A673 (cell line): ENCODE measurements around the gene NUDT8. TPM values are rescaled to one million over a fixed set of nuclear protein-coding genes. Genes with fewer than 3 reads are reported as not detected.
A peak's percentile ranks its signal among the peaks of the same experiment; 100 is the strongest.

ENCODE experiments used
- BruUV-seq: library from RNA; stranded (reverse); fragments of 400-500 nt; replicated peaks from 2 replicates; lab custom pipeline; 2021; lab: Mats Ljungman, UMichigan
- CTCF ChIA-PET: fragments of 300-600 bp; sonication (Branson Sonifier 250); formaldehyde crosslinking; loops from one replicate; lab custom pipeline; 2022; ENCODE audit warnings: antibody characterized with exemption; lab: Charles Lee
- POLR2A ChIA-PET: fragments of 300-600 bp; sonication (Branson Sonifier 250); formaldehyde crosslinking; loops from one replicate; lab custom pipeline; 2022; ENCODE audit warnings: antibody characterized with exemption; ENCODE audit not compliant: low non-redundant PET; lab: Charles Lee
- DNase-seq: peaks from one replicate; pipeline ENCODE4 v3.0.0-alpha.2; 2015; ENCODE audit warnings: low spot score
- H3K27ac ChIP-seq: fragments of 200-600 bp; sonication (generic); 2 replicates; pipeline ENCODE4 v1.5.1; 2016; ENCODE audit warnings: mixed run types, low read depth, mild to moderate bottlenecking, mixed read lengths, antibody characterized with exemption, low read length; ENCODE audit not compliant: poor library complexity, severe bottlenecking
- H3K27me3 ChIP-seq: fragments of 200-600 bp; sonication (generic); replicated peaks from 2 replicates; pipeline ENCODE4 v1.6.1; 2017; ENCODE audit warnings: mixed run types, low read depth, mild to moderate bottlenecking, mixed read lengths, antibody characterized with exemption, low read length; ENCODE audit not compliant: insufficient read depth, poor library complexity
- H3K36me3 ChIP-seq: fragments of 200-600 bp; sonication (generic); 2 replicates; pipeline ENCODE4 v1.6.1; 2016; ENCODE audit warnings: mixed run types, mild to moderate bottlenecking, mixed read lengths, antibody characterized with exemption, low read length; ENCODE audit not compliant: insufficient read depth, poor library complexity, severe bottlenecking
- H3K4me1 ChIP-seq: fragments of 200-600 bp; sonication (generic); 2 replicates; pipeline ENCODE4 v1.6.1; 2017; ENCODE audit warnings: mixed run types, mild to moderate bottlenecking, mixed read lengths, antibody characterized with exemption, low read length; ENCODE audit not compliant: insufficient read depth, poor library complexity, severe bottlenecking
- H3K4me3 ChIP-seq: fragments of 200-600 bp; sonication (generic); 2 replicates; pipeline ENCODE4 v1.5.1; 2016; ENCODE audit warnings: low read depth, mixed run types, mild to moderate bottlenecking, mixed read lengths, low read length; ENCODE audit not compliant: poor library complexity, severe bottlenecking
- H3K9me3 ChIP-seq: fragments of 200-600 bp; sonication (generic); 2 replicates; pipeline ENCODE4 v1.6.1; 2016; ENCODE audit warnings: mixed run types, low read depth, mild to moderate bottlenecking, mixed read lengths, antibody characterized with exemption, low read length; ENCODE audit not compliant: poor library complexity, severe bottlenecking
- EZH2 ChIP-seq: fragments of 200-600 bp; sonication (generic); IDR thresholded peaks from 2 replicates; pipeline ENCODE4 v1.6.1; 2017; ENCODE audit warnings: borderline replicate concordance, low read depth, mild to moderate bottlenecking, mixed read lengths, antibody characterized with exemption, low read length; ENCODE audit not compliant: poor library complexity, severe bottlenecking
- intact Hi-C: fragments of 100-400 bp; cut with micrococcal nuclease; formaldehyde crosslinking; loops from one replicate; pipeline ENCODE4 v1.10.0; 2022; ENCODE audit not compliant: unreplicated experiment
- total RNA-seq: library from RNA; stranded (reverse); gene quantifications from 2 replicates; pipeline ENCODE4 v1.2.3, GENCODE V29; 2021
- TF ChIP-seq, protein P1 (sequence below): fragments of 300-800, 200-600 bp; sonication (generic); conservative IDR thresholded peaks from 2 replicates; pipeline ENCODE4 v1.5.1; 2017; ENCODE audit warnings: low read depth, mild to moderate bottlenecking, antibody characterized with exemption, low read length, moderate library complexity, mixed read lengths

Gene NUDT8
- total RNA-seq, 1 experiment from 2014 or later, result 3.4 TPM

- intact Hi-C loops, result no loop called here
- ChIA-PET POLR2A (interaction anchor here (0.7 kb wide), 1 partner anchor 15 kb away, joined by 5 read pairs; no protein-coding TSS in a partner anchor), CTCF (interaction anchor here (0.5 to 1.3 kb wide), 3 partner anchors 14 to 561 kb away, joined by 3 to 16 read pairs (median 3); partner anchors contain the start of genes CORO1B and NUDT8)
- peaks cover 4% of the 10 kb centered on the region for H3K4me1 ChIP-seq
- BruUV-seq, result no TSS peak
- H3K36me3 ChIP-seq, result peaks cover 14% of the 10 kb centered on the region
- no peak overlapping the region for H3K27ac ChIP-seq
- H3K9me3 ChIP-seq, result no peaks in the 10 kb centered on the region
- peak; percentile 47 for DNase-seq
- H3K4me3 ChIP-seq, result no peak overlapping the region
- TF ChIP-seq, protein P1, sequence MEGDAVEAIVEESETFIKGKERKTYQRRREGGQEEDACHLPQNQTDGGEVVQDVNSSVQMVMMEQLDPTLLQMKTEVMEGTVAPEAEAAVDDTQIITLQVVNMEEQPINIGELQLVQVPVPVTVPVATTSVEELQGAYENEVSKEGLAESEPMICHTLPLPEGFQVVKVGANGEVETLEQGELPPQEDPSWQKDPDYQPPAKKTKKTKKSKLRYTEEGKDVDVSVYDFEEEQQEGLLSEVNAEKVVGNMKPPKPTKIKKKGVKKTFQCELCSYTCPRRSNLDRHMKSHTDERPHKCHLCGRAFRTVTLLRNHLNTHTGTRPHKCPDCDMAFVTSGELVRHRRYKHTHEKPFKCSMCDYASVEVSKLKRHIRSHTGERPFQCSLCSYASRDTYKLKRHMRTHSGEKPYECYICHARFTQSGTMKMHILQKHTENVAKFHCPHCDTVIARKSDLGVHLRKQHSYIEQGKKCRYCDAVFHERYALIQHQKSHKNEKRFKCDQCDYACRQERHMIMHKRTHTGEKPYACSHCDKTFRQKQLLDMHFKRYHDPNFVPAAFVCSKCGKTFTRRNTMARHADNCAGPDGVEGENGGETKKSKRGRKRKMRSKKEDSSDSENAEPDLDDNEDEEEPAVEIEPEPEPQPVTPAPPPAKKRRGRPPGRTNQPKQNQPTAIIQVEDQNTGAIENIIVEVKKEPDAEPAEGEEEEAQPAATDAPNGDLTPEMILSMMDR, result peak; percentile 62
- TF ChIP-seq EZH2, result no peak
- H3K27me3 ChIP-seq, result no peaks in the 10 kb centered on the region
These were observed 14.7 kb downstream of the NUDT8 start for GRCh38 chr11:67614730-67615714.

- POLR2A ChIA-PET, result interaction anchor here (0.7 kb wide), 1 partner anchor 16 kb away, joined by 5 read pairs; no protein-coding TSS in a partner anchor
- CTCF ChIA-PET, result interaction anchor here (0.5 to 1.3 kb wide), 5 partner anchors 15 to 560 kb away, joined by 3 to 16 read pairs (median 3); partner anchors contain the start of genes CORO1B and NUDT8
- intact Hi-C loops, result no loop called here
- BruUV-seq, result no TSS peak
- Histone ChIP-seq H3K36me3 (peaks cover 22% of the 10 kb centered on the region), H3K4me1 (peaks cover 4% of the 10 kb centered on the region), H3K27me3 (no peaks in the 10 kb centered on the region), H3K9me3 (no peaks in the 10 kb centered on the region), H3K27ac (no peak overlapping the region), H3K4me3 (peak overlapping the region; percentile 14)
- TF ChIP-seq, protein P1, result peak; percentile 82
- no peak for TF ChIP-seq EZH2
- peak; percentile 79 for DNase-seq
These were observed 15.6 kb downstream of the NUDT8 start for GRCh38 chr11:67613960-67614715.

GRCh38 chr11:67613313-67613959, 16.3 kb downstream of the NUDT8 start:
- ChIA-PET CTCF (interaction anchor here (0.5 to 1.3 kb wide), 3 partner anchors 16 to 56 kb away, joined by 3 to 16 read pairs (median 3); partner anchors contain the start of gene NUDT8), POLR2A (no interaction called here)
- Histone ChIP-seq H3K4me3 (no peak overlapping the region), H3K27me3 (no peaks in the 10 kb centered on the region), H3K36me3 (peaks cover 29% of the 10 kb centered on the region), H3K9me3 (no peaks in the 10 kb centered on the region), H3K4me1 (peaks cover 4% of the 10 kb centered on the region), H3K27ac (no peak overlapping the region)
- DNase-seq, result no peak
- intact Hi-C loops, result no loop called here
- no TSS peak for BruUV-seq
- TF ChIP-seq, protein P1, result no peak
- TF ChIP-seq EZH2, result no peak
